Motor neuron (in vitro differentiated cells): ENCODE measurements around the gene IGFBP2. TPM values are rescaled to one million over a fixed set of nuclear protein-coding genes. Genes with fewer than 3 reads are reported as not detected.

Source experiments
- ATAC-seq, 8 experiments: fragments of 200-7000 bp; cut with Tn5 transposase; replicated peaks in 6 of 8; 2 replicates each; pipeline ENCODE4 v1.8.0; 2021; ENCODE audit warnings: mild to moderate bottlenecking in 8 of 8, moderate library complexity in 8 of 8
- H3K27ac ChIP-seq, 2 donors: fragments of 250-450 bp; sonication (Bioruptor Pico); 2 replicates each; pipeline ENCODE4 v1.9.0; 2021; ENCODE audit warnings: antibody characterized with exemption in 2 of 2, mild to moderate bottlenecking in 2 of 2, moderate library complexity in 1 of 2
- H3K4me1 ChIP-seq, 2 donors: fragments of 250-450 bp; sonication (Bioruptor Pico); replicated peaks in 1 of 2; 2 replicates each; pipeline ENCODE4 v1.6.1; 2021; ENCODE audit warnings: antibody characterized with exemption in 2 of 2, mild to moderate bottlenecking in 2 of 2, moderate library complexity in 1 of 2
- H3K4me3 ChIP-seq, 5 donors: fragments of 250-450 bp; sonication (Bioruptor Pico); 2 replicates each; pipeline ENCODE4 v1.9.0; 2021; ENCODE audit warnings: antibody characterized with exemption in 5 of 5, mild to moderate bottlenecking in 5 of 5, moderate library complexity in 4 of 5
- WGBS, 10 experiments: fragments of 450-650 bp; shearing (Covaris generic); methylation state at CpG; one replicate each; pipeline ENCODE4 v1.0.0; 2022; 5-methylcytosine and 5-hydroxymethylcytosine counted together
- in situ Hi-C, 9 experiments: fragments of 400-800 bp; cut with MboI; loops; one replicate each; pipeline ENCODE4 v1.15.0; 2021; ENCODE audit warnings: low sequenced_read_pairs in 9 of 9, low pct_unique_long_range_greater_than_20kb in 2 of 9; ENCODE audit not compliant: unreplicated experiment in 9 of 9
- total RNA-seq, 8 experiments: library from RNA; unstranded; fragments of 300-600 nt; gene quantifications; 2 replicates each; pipeline versions ENCODE4 v1.2.3 to v1.2.4, GENCODE V29; 2022

IGFBP2 gene
- total RNA-seq, 8 experiments from 2014 or later = 1.2 to 825 (median 454) TPM

GRCh38 chr2:216619411-216620393 lies 13.5 kb upstream of the IGFBP2 start:
- Histone ChIP-seq H3K4me3 (no peak overlapping the region), H3K27ac (peak overlapping the region; percentile 40 to 75), H3K4me1 (peaks cover 28 to 32% of the 10 kb centered on the region in 2 donors)
- 6 to 100% (median 60%) methylated on average over 1 to 6 of the region's 12 CpGs; no CpG with 5 or more reads in 1 of the 10 experiments for WGBS, 10 experiments
- peak in 7 of 8 experiments; percentile 54 to 94 (median 91) for ATAC-seq
- in situ Hi-C loops = no loop called here

GRCh38 chr2:216620786-216621185 lies 12.4 kb upstream of the IGFBP2 start:
- peak overlapping the region; percentile 18 to 75 for H3K27ac ChIP-seq
- peak in 3 of 8 experiments; percentile 59 to 81 (median 63) for ATAC-seq

DNA sequence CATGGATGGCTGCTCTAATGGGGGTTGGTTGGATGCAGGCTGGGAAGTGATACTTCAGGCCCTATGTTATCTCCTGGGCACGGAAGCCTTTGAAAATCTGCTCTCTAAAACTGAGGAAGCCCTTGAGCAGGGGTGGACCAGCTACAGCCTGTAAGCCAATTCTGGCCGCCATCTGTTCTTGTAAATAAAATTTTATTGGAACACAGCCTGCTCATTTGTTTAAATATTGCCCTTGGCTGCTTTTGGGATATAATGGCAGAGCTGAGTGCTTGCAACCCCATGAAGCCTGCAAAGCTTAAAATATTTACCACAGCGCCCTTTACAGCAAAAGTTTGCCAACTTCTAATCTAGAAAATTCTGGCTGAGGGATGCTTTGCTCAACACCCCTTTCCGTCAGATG lies 11.9 kb upstream of the IGFBP2 start:
- peak in 3 of 8 experiments; percentile 50 to 82 (median 61) for ATAC-seq
- Histone ChIP-seq H3K4me1 (peaks cover 28 to 32% of the 10 kb centered on the region in 2 donors), H3K27ac (peak overlapping the region in 1 of 2 donors; percentile 18), H3K4me3 (no peak overlapping the region)
- in situ Hi-C loops = no loop called here
- 26 to 100% (median 98%) methylated on average over 1 to 4 of the region's 4 CpGs; no CpG with 5 or more reads in 2 of the 10 experiments for WGBS, 10 experiments

More at GRCh38 chr2:216620786-216621185, 12.4 kb upstream of the IGFBP2 start:
- Histone ChIP-seq H3K4me1 (peaks cover 28 to 32% of the 10 kb centered on the region in 2 donors), H3K4me3 (no peak overlapping the region)
- 4 to 69% (median 50%) methylated on average over 2 to 10 of the region's 12 CpGs; no CpG with 5 or more reads in 5 of the 10 experiments for WGBS, 10 experiments
- in situ Hi-C loops = no loop called here

GRCh38 chr2:216622526-216622925 lies 10.7 kb upstream of the IGFBP2 start:
- in situ Hi-C loops = no loop called here
- WGBS, 10 experiments = 20 to 100% (median 54%) methylated on average over 1 to 3 of the region's 4 CpGs; no CpG with 5 or more reads in 2 of the 10 experiments
- no peak overlapping the region for H3K4me3 ChIP-seq
- H3K4me1 ChIP-seq = peaks cover 28 to 32% of the 10 kb centered on the region in 2 donors
- ATAC-seq = no peak
- no peak overlapping the region for H3K27ac ChIP-seq

- no peak for ATAC-seq
- 20 to 93% (median 80%) methylated on average over 1 to 2 of the region's 2 CpGs; no CpG with 5 or more reads in 3 of the 10 experiments for WGBS, 10 experiments
- in situ Hi-C loops = no loop called here
- H3K27ac ChIP-seq = no peak overlapping the region
- no peak overlapping the region for H3K4me3 ChIP-seq
- H3K4me1 ChIP-seq = peaks cover 22 to 24% of the 10 kb centered on the region in 2 donors
Observed at GRCh38 chr2:216624251-216624650, 9.0 kb upstream of the IGFBP2 start.

- 60 to 100% (median 91%) methylated on average over 1 to 7 of the region's 7 CpGs; no CpG with 5 or more reads in 2 of the 10 experiments for WGBS, 10 experiments
- in situ Hi-C loops = no loop called here
- Histone ChIP-seq H3K27ac (no peak overlapping the region), H3K4me3 (no peak overlapping the region), H3K4me1 (peaks cover 1 to 4% of the 10 kb centered on the region in 2 donors)
- ATAC-seq = no peak
Observed at GRCh38 chr2:216626168-216626874, 6.9 kb upstream of the IGFBP2 start.

DNA sequence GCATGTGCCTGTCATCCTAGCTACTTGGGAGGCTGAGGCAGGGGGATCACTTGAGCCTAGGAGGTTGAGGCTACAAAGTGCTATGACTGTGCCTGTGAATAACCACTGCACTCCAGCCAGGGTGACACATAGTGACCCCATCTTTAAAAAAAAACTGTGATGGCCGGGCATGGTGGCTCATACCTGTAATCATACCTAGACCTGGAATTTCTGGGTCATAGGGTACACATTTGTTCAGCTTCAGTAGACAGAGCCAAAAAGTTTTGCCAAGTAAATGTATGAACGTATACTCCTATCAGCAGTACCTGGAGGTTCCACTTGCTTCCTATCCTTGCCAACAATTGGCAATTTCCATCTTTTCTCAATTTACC lies 6.4 kb upstream of the IGFBP2 start:
- H3K27ac ChIP-seq = no peak overlapping the region
- WGBS, 10 experiments = 71 to 100% (median 91%) methylated on average over 1 to 2 of the region's 2 CpGs; no CpG with 5 or more reads in 2 of the 10 experiments
- H3K4me1 ChIP-seq = no peaks in the 10 kb centered on the region
- ATAC-seq = no peak
- in situ Hi-C loops = no loop called here
- H3K4me3 ChIP-seq = no peak overlapping the region

DNA sequence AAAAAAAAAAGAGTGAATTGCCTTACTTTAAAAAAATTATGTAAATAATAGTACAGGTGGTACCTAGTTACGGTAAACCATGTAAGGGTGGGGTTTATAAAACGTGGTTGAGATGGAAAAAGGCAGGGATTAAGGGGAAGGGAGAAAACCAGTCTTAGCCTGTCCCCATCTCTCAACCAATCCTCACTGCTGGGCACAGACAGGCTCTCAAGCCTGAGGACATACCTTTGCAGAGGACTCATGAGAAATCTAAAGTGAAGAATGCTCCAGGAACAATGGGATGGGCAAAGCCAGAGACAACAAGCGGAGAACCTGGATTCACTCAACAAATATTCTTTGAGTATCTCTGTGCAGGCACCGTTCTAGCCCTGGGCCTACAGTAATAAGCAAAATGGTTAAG lies 3.4 kb upstream of the IGFBP2 start:
- H3K4me3 ChIP-seq = no peak overlapping the region
- in situ Hi-C loops = no loop called here
- ATAC-seq = no peak
- H3K4me1 ChIP-seq = peaks cover 7 to 9% of the 10 kb centered on the region in 2 donors
- H3K27ac ChIP-seq = no peak overlapping the region
- WGBS, 10 experiments = 52 to 100% (median 89%) methylated on average over 1 to 4 of the region's 4 CpGs

DNA sequence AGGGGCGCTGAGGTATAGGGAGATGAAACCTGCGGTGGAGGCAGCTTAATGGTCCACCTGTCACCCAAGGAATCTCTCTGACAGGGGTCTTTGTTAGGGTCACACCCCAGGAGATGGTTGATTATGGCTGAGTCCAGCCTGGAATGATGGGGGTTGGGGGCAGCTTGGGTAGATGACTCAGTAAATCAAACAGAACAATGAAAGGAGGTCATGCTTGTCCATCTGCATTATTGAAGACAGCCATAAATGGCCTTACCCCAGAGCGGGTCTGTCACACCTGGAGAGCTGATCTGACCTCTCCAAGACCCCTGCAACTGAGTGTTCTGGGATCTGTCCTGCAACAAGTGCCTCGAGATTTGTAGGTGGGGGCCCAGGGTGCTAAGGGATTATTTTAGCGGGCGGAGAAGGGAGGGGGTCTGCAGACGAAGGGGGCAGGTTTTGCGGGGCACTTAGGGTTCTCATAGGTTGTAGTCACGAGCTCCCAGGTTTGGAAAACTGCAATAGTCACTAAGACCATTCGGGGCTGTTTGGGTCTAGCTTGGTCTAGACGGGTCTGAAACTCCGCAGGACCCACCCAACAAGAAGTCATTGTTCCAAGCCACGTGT lies 771 bp upstream of the IGFBP2 start:
- ATAC-seq = no peak
- peak overlapping the region; percentile 53 to 88 (median 73) for H3K4me3 ChIP-seq
- WGBS, 10 experiments = 0 to 20% (median 10%) methylated on average over 1 of the region's 13 CpGs; no CpG with 5 or more reads in 6 of the 10 experiments
- peak overlapping the region in 1 of 2 donors; percentile 11 for H3K27ac ChIP-seq
- in situ Hi-C loops = no loop called here
- H3K4me1 ChIP-seq = peaks cover 10 to 14% of the 10 kb centered on the region in 2 donors

DNA sequence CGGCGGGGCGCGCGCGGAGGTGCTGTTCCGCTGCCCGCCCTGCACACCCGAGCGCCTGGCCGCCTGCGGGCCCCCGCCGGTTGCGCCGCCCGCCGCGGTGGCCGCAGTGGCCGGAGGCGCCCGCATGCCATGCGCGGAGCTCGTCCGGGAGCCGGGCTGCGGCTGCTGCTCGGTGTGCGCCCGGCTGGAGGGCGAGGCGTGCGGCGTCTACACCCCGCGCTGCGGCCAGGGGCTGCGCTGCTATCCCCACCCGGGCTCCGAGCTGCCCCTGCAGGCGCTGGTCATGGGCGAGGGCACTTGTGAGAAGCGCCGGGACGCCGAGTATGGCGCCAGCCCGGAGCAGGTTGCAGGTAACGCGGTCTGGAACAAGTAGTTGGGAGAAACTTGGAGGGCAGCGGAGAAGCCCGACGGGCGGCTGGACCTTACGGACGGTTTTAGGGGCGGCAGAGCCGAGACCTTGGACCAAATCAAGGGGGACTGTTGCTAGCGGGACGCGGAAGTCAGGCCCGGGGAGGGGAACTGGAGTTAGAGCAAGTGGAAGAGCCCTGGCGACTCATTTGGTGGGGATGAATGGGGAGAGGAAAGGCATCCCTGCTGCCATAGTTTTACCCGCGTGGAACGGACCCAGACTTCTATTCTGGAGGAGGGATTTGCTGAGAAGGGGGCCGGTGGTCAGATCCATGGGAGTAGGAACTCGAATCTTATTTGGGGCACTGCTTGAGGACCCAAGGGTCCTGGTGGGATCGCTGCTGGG lies 573 bp downstream of the IGFBP2 start:
- Histone ChIP-seq H3K4me3 (peak overlapping the region; percentile 53 to 88 (median 73)), H3K27ac (peak overlapping the region in 1 of 2 donors; percentile 61), H3K4me1 (peaks cover 10 to 19% of the 10 kb centered on the region in 2 donors)
- WGBS, 10 experiments = 0 to 3% (median 0%) methylated on average over 2 to 17 of the region's 71 CpGs; no CpG with 5 or more reads in 3 of the 10 experiments
- peak in 7 of 8 experiments; percentile 11 to 38 (median 25) for ATAC-seq
- in situ Hi-C loops = no loop called here

DNA sequence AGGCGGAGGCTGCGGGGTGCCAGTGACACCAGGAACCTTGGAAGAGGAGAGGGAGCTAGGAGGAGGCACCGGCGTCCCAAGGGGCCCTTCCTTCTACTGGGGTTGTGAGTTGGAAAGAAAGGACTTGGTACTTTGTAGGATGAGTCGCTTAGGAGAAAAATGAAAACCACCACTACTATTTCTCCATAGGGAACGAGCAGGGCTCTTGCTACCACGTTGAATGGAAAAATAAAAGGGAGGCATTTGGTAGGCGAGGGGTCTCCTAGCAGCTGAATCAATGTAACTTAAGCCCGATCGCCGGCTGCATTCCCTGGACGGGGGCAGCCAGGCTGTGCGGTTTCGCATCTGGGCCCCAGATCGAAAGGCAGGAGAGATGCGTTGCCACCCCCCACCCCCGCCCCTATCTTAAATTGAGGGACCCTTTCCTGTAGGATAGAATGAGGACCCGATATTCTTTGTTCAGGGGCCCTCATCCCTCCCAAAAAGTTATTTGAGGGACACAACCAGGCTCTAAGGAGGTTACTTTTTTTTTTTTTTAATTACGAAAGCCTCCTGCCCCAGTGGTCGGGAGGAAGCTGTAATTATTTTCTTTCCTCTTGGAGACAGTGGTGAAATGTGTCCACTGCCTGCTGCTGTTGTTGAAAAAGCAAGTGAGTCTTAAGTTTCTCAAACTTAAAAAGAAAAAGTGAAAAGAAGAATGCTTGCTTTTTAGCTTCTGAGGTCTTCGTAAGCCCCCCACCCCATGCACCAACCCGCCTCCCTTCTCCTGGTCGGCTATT lies 1.3 kb downstream of the IGFBP2 start:
- 0 to 8% (median 6%) methylated on average over 2 to 11 of the region's 23 CpGs; no CpG with 5 or more reads in 2 of the 10 experiments for WGBS, 10 experiments
- in situ Hi-C loops = no loop called here
- Histone ChIP-seq H3K4me3 (peak overlapping the region; percentile 53 to 88 (median 73)), H3K4me1 (peaks cover 10 to 19% of the 10 kb centered on the region in 2 donors), H3K27ac (peak overlapping the region; percentile 67 to 91)
- no peak for ATAC-seq
